GM19452 (cell line): Measurements from ENCODE around the gene COL26A1.

Source experiments
- ATAC-seq: cut with Tn5 transposase; IDR thresholded peaks from one replicate; pipeline ENCODE4 v1.9.1; 2021; ENCODE audit not compliant: unreplicated experiment

Gene COL26A1

DNA sequence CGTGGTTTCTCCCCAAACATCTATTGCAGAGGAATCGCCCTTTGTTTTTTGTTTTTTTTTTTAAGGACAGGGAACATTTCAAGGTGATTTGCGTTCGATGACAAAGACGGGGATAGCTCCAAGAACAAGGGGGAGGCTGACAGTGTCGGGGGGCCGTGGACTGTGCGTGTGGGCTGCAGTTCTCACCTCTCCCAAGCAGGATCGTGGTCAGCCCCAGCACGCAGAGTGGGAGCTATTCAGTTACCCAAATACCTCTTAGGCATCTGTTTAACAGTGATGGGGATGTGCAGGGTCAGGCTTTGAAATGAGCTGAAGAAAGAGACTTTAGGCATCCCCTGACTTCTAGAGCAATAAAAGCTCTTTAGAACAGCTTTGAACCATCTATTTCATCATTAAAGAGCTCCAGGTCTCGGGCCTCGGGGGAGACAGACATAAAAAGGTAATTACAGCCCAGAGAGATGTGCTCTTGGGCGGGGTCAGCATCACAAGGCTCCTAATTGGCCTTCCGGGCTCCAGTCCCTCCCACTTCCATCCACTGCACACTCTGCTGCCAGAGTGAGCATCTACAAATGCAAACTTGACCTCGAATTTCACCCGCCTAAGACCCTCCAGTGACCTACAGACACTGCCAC lies 169.2 kb downstream of the COL26A1 start:
- ATAC-seq = no peak

DNA sequence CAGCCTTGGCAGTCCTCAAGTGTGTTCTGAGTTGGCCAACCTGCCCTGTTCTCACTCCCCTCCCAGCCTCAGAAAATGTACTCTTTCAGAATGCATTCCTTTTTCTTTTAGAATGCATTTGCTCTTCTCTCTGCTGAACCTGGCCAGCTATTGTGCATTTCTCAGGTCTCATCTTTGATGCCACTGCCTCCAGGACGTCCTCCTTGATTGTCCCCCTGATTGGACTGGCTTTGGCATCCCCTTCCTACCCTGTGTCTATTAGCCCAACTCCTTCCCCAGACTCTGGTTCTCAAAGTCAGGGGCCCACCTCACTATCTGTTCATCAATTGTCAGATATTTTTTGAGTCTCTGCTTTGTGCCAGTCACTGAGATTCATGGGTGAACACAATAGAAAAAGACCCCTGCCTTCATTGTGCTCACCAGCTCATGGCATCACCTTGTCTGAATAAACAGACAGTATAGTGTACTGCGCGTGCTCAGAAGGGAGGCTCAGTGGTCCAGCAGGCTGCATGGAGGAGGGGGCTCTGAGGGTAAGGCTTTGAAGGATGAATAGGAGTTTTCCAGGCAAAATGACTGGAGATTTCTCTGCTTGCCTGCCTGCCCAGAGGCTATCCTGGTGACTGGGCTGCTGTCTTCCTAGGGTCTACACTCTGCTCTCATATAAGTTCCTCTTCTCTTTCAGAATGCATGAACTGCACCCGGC lies 169.9 kb downstream of the COL26A1 start:
- no peak for ATAC-seq

DNA sequence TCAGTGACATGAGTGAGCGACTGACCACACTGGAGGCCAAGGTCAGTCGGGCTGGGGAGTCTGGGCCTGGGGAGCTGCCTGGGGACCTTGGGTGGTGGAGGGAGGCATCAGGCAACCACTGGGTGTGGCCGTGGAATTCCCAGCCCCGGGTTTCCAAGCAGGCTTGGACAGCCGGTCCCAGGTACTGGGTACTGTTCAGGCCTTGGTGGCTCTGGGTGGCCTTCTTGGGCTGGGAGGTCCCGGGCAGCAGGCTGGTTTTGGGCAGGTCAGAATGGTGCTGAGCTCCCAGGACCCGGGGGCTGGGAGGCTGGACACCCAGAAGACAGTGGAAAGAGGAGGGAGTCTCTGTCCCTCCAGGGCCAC lies 170.4 kb downstream of the COL26A1 start:
- ATAC-seq = no peak

DNA sequence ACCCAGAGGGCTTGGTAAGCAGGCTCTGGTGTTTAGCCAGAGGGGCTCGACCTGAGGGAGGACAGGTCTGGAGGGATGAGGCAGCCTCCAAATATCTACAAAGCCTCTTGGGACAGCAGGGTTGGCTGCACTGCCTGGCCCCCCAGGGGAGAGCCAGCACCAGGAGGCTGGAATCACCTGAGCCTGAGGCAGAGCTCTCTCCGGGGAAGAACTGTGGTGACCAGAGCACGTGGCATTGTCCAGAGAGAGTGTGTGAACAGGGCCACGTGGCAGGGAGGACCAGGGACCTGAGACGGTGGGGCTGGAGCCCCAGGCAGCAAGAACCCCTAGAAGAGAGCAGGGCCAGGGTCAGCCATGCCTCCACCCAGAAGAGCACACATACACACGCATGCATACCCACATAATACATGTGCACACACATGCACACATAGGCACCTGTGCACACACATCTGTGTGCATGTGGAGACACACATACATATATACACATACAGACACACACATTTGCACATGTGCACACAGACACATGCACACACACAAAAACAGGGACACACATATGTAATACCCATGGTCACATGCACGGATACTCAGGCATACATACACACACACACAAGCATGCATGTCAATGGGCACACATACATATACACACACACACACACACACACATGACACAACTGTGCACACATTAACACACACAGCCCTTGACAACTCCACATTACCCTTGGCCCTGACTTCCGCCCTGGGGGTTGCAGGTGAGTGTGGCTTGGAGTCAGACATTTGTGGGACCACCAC lies 171.5 kb downstream of the COL26A1 start:
- no peak for ATAC-seq

DNA sequence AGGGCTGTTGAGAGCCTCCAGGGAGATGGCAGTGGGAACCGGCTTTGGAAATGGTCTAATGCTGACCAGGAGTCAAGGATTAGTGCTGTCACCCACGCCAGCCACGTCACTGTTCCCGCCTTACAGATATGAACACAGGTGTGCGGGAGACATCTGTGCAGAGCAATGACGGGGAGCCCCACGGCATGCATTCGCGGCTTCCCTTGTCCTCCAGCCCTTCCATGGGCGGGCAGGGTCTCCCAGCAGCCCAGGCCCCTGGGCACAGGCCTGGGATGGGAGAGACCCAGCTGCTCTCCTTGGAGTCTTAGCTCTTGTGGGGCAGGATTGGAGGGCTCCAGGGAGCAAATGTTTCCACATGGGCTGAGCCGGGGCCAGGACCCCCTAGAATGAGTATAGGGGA lies 172.2 kb downstream of the COL26A1 start:
- ATAC-seq = no peak

DNA sequence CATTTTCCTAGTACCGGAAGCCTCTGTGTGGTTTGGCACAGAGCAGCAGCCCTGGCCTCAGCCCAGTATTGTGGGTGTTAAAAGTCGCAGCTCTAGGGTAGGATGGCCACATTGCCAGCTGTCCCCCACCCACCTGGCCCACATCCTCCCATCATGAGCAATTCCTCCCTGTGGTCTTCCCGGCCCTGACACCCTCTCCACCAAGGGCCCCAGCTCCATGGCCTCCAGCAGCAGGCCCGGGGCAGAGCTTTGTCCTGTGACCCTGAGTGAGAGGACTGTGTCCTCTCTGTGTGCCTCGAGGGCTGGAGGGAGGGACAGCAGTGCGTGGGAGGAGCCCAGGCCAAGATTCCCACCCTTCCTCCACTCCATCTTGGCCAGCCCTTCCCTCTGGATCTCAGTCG lies 172.7 kb downstream of the COL26A1 start:
- no peak for ATAC-seq

DNA sequence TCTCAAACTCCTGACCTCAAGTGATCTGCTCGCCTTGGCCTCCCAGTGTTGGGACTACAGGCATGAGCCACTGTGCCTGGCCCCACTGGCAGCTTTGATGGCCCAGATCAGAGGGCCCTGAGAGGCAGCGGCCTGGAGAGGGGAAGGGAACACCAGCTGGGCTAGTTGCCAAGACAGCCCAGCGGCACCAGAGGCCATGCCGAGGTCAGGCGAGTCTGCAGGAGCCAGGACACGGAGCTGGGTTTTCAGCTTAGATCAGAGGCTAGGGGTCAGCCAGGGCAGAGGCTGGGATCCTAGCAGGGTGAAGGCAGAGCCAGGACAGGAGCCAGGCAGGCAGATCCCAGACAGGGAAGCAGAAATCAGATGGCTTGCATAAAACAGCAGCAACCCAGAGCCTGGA lies 173.6 kb downstream of the COL26A1 start:
- no peak for ATAC-seq

DNA sequence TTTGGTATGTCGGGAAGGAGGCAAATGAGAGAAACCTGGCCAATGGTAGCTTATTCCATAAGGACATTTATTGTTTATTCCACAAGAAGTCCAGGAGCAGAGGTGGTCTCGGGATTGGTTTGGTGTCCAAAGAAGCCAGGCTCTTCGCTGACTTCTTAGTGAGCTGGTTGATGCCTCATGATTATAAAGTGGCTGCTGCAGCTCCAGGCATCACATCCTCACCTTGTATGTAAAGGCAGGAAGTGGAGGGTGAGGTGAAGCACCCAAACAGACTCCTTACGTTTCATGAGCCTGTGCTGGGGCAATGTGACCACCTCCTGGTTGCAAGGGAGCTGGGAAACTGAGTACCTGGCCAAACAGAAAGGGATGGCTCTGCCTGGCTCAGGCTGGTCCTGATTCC lies 174.0 kb downstream of the COL26A1 start:
- ATAC-seq = no peak

DNA sequence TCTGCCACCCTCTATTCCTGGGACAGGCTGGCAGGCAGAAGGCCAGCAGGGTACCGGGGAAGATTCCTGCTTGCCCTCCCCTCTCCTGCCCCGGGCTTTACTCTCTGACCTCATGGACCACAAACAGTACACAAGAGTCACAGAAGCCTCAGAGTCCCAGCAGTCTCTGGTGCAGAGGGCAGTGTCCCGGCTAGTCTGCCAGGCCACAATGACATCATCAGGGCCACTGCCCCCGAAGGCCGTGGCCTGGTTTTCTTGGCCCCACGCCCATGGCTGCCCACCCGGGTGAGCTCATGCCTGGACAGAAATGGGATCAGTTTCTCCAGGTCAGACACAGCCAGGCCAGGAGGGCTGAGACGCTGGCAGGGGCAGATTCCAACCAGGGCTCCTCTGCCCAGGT lies 174.5 kb downstream of the COL26A1 start:
- ATAC-seq = no peak

DNA sequence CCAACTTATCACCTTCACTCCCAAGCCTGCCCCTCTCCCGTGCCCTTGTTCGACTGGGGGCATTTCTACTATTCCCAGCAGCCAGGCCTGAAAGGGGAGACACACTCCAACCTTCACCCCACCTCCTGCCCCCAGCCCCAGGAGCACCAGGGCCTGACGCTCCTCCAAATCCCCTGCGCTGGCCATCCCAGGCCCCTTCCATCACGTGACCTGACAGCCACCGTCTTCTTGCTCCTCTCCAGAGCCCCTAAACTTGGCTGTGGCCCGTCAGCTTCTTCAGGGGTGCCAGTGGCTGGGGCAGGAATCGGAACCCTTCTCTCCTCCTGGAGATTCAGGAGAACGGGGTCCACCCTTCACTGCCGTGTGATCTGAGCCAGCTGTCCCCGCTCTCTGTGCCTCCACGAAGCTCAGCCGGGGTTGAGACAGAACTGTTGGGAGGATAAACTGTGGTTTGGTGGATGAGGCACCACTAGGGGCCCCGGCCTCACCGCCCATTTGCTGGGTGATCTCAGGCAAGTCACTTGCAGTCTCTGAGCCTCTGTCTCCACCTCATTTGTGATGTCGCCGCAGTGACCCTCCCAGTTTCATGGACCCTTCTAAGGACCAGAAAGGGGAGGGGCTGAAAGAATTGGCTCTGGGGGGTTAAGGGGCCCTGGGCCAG lies 175.4 kb downstream of the COL26A1 start:
- ATAC-seq = no peak

DNA sequence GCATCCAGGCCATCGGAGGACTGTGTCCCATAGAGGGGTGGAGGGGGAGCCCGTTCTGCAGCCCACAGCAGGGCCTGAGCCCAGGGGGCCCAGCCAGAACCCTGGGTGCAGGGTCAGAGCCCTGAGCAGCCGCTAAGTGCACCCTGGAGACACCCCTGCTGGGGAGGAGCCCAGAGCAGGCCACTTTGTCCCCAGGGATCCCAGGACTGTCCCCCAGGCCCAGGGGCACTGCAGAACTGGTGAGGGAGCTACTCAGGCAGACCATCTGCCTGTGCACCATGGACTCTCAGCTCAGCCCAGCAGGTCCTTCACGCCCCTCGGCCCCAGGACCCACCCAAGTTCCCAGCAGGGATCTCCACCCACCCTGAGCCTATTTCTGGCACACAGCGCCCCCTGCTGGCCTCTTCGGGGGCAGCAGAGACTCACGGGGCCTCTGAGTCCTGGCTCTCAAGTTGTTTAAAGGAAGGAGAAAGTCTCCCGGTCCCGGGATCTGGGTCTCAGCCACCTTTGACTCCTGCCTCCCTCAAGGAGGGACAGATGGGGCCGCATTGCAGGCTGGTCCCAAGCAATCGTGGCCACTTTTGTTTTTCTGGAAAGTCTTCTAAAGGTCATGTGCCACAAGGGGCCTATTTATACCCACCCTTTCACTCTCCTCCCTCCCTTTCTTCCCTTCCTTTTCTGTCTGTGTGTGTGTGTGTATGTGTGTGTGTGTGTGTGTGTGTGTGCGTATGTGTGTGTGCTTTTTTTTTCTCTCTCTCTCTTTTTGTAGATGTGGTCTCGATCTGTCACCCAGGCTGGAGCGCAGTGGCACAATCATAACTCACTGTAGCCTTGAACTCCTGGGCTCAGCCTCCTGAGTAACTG lies 176.2 kb downstream of the COL26A1 start:
- ATAC-seq = no peak

DNA sequence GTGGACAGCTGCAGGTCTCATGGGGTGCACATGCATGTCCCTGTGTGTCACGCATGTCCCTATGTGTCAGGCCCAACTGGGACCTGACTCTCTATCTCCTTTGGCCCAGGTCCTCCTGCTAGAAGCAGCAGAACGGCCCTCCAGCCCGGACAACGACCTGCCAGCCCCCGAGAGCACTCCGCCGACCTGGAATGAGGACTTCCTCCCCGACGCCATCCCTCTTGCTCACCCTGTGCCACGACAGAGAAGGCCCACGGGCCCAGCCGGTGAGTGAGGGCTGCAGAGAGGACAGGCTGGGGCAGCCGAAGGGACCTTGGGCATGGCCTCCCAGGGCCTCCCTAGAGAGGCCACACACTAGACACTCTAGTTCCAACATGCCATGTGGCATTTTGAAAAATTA lies 177.1 kb downstream of the COL26A1 start:
- ATAC-seq = no peak

DNA sequence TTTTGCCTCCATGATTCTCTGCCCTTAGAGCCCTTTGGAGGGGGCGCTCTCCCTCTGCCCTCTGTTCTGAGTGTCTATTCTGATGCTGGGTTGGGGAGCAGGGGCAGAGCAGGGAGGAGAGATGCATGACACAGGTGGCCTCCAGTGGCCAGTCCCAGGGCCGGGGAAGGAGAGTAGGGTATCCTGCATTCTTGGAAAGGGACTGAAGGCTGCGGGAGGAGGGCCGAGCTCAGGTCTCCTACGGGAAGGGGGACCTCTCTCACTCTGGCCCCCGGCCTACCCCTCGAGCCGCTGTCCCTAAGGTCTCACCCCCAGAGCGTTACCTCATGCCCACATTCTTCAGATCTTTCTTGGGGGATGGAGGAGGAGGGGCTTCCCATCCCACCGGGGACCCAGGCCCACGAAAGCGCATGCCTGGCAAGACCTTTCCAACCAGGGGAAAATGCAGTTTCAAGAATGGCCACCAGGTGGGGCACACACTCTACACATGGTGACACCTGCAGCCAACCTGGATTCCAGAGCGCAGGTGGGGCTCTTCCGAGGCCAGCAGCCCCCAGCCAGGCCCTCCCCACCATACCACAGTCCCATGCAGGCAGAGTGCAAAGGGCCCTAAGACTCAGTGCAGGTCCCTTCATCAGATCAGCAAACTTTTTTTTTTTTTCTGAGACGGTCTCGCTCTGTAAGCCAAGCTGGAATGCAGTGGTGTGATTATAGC lies 180.0 kb downstream of the COL26A1 start:
- ATAC-seq = no peak

DNA sequence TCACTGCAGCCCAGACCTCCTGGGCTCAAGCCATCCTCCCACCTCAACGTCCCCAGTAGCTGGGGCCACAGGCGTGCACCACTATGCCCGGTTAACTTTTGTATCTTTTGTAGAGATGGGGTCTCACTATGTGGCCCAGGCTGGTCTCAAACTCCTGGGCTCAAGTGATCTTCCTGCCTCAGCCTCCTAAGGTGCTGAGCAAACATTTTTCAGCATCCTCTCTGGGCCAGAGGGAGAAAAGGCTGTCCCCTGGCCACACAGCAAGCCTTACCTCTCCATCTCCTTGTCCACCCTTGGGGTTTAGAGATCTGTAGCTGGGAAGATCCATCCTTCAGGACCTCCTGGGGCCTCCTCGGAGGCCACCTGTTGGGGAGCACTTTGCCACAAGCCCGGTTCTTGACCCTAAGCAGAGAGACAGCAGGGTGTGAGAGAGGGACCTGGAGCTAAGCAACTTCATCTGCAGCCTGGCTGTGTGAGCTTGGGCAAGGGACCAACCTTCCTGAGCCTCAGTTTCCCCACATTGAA lies 180.6 kb downstream of the COL26A1 start:
- no peak for ATAC-seq

DNA sequence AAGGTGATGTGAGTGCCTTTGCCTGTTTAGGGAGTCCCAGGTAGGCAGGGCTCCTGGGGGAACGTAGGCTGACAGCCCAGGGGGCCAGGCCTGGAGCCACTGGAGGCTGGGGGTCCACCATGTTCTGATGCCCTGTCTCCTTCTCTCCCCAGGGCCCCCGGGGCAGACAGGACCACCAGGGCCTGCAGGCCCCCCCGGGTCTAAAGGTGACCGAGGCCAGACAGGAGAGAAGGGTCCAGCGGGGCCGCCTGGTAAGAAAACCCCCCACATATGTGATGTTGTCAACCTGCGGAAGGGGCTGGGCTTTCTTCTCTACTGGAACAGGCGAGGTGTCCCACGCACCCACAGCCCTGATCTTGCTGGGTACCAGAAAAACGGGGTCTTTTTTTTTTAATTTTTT lies 181.2 kb downstream of the COL26A1 start:
- no peak for ATAC-seq

DNA sequence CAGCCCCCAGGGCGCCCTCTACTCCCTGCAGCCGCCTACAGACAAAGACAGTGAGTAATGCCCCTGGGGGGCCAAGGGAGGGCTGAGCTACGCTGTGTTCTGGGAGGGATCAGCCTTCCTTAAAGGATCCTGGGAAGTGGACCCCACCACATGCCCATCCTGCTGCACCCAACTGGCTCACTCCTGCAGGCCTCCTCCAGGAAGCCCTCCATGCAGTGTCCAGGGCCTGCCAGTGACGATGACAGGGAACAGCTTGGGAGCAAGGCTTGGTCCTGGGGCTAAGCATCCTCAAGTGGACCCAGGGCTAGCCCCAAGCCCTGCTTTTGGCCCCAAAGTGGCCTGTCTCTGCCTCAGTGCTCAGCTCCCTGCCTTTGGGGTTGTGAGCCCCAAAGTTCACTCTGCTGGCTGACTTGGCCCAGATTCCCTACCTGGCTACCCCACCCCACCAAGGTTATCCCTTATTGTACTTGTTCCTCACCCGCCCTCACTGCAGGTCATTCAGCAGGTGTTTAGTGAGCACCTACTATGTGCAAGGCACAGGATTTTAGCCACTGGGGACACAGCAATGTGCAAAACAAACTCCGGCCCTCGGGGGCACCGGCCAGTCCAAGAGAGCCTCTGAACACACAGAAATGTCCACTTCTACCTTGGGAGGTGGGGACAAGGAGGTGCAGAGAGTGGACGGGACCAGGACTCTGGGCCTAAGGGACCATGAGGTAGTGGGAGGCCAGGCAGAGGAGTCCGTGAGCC lies 182.9 kb downstream of the COL26A1 start:
- no peak for ATAC-seq

DNA sequence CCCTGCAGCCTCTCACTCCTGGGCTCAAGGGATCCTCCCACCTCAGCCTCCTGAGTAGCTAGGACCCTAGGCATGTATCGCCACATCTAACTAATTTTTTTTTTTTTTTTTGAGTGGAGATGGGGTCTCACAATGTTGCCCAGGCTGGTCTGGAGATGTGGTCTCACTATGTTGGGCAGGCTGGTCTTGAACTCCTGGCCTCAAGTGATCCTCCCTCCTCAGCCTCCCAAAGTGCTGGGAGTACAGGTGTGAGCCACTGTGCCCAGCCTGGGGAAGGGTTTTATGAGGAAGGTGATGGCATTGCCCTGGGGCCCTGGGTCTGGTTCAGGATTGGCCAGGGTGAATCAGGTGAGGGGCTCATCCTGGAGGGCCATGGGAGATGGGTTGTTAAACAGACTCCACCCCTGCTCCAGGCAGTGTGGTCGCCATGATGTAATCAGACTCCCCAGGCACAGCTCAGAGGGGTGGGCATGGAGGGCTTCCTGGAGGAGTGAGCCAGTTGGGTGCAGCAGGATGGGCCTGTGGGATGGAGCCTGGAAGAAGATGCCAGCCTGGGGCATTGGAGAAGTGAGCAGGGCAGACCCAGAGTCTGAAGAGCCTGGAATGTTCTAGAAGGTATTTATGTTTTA lies 183.7 kb downstream of the COL26A1 start:
- ATAC-seq = no peak

DNA sequence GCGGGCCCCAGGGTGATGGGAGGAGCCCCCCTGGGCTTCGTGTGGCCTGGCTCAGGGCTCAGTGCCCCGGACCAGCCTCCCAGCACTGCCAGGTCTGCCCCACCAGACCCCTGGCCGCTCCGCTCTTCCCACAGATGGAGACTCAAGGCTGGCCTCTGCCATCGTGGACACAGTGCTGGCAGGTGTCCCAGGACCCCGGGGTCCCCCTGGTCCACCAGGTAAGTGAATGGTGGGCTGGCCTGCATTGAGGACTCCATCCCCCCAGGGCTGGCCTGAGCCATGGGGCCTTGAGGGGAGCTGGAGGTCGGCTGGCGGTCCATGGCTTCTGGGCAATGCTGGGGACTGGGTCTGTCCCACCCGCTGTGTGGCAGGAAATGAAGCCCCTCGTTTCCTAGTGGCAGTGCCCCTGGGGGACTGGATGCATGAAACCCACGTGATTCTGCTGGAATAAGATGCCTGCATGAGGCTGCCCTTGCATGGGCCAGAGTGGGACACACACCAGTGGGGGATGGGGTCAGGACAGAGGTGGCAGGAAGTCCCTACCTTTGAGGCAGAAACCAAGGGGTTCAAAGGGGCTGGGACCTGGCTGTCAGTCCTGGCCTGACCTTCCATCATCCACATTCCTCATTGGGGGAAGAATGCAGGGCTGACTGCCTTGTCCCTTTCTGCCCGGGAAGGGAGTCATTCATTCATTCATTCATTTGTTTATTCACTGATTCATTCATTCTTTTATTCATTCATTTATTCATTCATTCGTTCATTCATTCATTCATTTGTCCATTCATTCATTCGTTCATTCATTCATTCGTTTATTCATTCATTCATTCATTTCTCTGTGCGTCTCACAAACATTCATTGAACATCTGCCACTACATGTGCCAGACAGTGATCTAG lies 184.6 kb downstream of the COL26A1 start:
- no peak for ATAC-seq
